ENCODE results near the gene SHISA5.
"Not testable (repeated sequence)": the region's sequence is repeated elsewhere in the genome, so short reads cannot be mapped to it uniquely, and the experiment has no call there.

Gene SHISA5

GRCh38 chr3:48504051-48504946 lies at the start of gene SHISA5:
Gene SHISA5 (minus strand): TSS chr3:48504174. CDS start chr3:48504094, 80 bp downstream.
- DNase-seq (ENCODE audit: low spot score): peak; percentile 72

GRCh38 chr3:48553361-48553760 lies 49.4 kb upstream of the SHISA5 start:
- no peak for DNase-seq (ENCODE audit: low spot score)

DNA sequence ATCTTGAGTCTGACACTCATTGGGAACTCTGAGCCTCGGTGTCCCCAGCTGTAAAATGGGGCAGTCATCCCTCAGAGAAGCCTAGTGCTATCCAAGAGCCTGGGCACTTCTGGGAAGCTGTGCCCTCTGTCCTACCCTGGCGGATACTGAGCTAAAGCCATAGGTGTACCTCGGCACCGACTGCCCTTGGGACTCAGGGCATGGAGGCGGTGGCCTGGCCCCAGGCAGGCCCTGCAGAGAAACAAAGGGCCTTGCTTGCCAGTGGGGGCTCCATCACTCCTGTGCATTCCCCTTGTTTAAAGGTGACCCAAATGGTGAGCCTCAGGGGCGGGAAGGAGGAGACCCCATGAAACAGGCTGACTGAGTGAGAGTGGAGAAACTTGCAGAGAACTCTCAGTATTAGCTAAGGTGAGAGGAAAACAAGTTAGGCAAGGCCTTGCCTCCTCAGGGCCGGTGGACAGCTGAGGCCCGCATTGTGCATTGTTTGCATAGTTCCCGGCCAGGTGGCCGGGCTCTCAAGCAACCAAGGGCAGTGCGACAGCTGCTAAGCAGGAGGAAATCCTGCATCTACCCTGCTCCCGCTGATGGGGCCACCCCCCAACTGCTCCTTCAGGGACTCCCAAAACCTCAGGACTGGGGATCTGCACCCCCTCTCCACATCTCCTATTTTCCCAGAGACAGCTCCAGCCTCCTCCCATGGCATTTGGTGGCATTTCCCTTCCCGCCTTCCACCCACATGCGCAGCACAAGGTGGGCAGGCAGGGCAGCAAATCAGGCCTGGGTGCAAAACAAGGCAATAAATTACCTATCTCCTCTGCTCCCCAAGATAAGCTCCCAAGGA lies 48.4 kb upstream of the SHISA5 start:
- no peak for DNase-seq (ENCODE audit: low spot score)

GRCh38 chr3:48551651-48552050 lies 47.7 kb upstream of the SHISA5 start:
- not testable (repeated sequence) for DNase-seq (ENCODE audit: low spot score)

DNA sequence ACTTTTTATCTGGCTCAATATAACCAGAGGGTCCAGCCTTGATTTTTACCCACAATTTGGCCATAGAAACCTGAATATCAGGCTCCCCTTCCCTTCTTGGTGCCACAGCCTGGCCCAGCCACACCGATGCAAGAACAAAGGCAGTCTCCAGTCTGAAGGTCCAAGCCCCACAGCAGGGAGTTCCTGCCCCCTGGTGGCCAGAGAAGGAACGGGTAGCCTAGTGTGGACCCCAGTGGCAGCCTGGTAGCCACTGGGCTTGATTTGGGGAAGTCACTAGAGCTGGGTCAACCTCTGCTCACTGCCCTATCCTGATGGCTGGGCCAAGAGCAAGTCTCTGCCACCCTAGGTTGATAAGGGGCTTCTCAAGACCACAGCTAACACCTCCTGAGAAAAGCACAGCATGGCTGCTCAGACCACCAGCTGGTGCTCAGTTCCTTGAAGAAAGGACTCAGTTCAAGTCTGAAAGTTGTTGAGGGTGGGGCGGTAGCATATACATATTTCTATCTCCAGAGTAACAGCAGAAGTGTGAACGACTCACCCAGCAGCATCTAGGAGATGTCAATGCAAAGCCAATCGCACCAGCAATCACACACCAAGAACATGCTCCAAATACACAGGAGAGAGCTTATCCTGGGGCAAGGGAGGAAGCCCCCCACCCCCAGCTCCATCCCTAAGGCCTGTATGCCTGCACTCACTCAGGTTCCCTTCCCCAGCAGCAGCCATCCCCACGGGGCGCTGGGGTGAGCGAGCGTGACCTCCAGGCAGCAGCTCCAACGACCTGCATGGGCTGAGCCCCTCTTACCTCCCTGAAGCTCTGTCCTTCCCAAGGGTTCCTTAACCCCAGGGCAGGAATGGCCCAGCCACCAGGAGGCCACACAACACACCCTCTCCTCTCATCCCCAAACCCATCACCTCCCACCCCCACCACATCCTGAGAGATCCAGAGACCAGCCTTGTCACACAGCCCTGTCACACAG lies 45.0 kb upstream of the SHISA5 start:
- peak; percentile 78 for DNase-seq (ENCODE audit: low spot score)

GRCh38 chr3:48548126-48548525 lies 44.2 kb upstream of the SHISA5 start:
- no peak for DNase-seq (ENCODE audit: low spot score)

DNA sequence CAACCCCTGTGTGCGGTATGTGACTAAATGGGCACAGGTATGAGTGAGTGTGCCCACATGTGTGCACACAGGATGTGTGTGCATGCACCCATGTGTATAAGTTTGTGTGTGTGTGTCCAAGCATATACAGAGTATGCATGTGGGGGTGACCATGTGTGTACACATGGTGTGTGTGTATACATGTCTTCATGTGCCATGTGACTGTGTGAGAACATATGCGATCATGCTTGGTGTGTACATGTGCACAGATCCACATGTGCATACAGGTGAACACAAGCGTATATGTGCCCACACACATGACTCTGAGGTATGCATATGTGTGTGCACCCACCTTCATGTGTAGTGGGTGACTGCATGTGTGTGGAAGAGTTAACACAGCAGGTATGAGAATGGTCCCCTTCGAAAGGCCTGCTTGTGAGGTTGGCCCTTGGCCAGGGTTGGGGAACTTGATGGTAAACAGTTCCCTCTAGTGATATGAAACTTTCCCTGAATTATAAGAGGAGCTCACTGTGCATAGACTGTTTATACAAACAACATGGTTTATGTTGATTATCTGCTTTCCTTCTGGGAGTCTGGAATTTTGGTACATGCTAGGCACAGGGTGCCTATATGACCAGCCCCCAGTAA lies 42.3 kb upstream of the SHISA5 start:
- DNase-seq (ENCODE audit: low spot score): no peak

GRCh38 chr3:48544141-48544540 lies 40.2 kb upstream of the SHISA5 start:
- DNase-seq (ENCODE audit: low spot score): no peak

- DNase-seq (ENCODE audit: low spot score): no peak
Measured at GRCh38 chr3:48543271-48543866, 39.4 kb upstream of the SHISA5 start.

GRCh38 chr3:48538451-48538850 lies 34.5 kb upstream of the SHISA5 start:
- DNase-seq (ENCODE audit: low spot score): no peak

GRCh38 chr3:48536785-48537184 lies 32.8 kb upstream of the SHISA5 start:
- no peak for DNase-seq (ENCODE audit: low spot score)

DNA sequence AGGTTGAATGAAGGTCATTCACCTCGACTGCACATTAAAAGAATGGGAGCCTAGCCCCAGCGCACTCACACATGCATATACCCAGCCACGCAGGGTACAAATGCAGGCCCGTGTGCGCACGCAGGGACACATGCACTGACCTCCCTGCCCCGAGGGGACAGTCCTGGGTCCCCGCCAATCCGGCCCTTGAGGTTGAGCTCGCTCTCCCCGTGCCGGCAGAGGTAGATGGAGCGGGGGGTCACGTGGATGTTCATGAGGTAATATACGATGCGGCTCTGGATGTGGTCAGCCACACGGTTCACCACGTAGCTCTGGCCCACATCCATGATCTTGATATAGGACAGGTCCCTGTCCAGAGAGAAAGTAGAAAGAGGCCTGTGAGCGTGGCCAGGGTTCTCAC lies 32.1 kb upstream of the SHISA5 start:
- DNase-seq (ENCODE audit: low spot score): no peak

- no peak for DNase-seq (ENCODE audit: low spot score)
Measured at GRCh38 chr3:48535578-48535977, 31.6 kb upstream of the SHISA5 start.

GRCh38 chr3:48532977-48533337 lies 29.0 kb upstream of the SHISA5 start:
- DNase-seq (ENCODE audit: low spot score): no peak

DNA sequence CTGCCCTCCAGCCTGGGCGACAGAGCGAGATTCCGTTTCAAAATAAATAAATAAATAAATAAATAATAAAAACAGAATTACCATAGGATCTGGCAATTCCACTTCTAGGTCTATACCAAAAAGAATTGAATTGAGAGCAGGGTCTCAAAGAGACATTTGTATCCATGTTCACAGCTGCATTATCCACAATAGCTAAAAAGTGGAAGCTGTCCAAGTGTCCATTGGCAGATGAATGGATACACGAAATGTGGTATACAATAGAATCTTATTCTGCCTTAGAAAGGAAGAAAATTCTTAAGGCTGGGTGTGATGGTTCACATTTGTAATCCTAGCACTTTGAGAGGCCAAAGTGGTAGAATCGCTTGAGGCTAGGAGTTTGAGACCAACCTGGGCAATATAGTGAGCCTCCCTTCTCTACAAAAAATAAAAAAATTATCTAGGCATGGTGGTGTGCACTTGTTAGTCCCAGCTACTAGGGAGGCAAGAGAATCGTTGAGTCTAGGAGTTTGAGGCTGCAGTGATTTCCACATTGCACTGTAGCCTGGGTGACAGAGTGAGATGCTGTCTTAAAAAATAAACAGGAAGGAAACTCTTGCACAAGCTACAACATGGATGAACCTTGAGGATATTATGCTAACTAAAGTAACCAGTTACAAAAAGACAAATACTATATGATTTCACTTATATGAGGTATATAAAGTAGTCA lies 28.4 kb upstream of the SHISA5 start:
- DNase-seq (ENCODE audit: low spot score): no peak

GRCh38 chr3:48530701-48531100 lies 26.7 kb upstream of the SHISA5 start:
- DNase-seq (ENCODE audit: low spot score): not testable (repeated sequence)

DNA sequence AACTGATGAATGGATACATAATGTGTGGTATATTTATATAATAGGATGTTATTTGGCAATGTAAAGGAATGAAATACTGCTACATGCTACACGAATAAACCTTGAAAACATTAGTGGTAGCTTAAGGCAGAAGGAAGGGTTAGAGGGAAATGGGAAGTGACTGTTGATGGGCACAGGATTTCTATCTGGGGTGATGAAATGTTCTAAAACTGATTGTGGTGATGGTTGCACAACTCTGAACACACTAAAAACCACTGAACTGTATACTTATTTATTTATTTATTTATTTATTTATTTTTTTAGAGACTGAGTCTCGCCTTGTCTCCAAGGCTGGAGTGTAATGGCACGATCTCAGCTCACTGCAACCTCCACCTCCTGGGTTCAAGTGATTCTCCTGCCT lies 24.8 kb upstream of the SHISA5 start:
- DNase-seq (ENCODE audit: low spot score): no peak

DNA sequence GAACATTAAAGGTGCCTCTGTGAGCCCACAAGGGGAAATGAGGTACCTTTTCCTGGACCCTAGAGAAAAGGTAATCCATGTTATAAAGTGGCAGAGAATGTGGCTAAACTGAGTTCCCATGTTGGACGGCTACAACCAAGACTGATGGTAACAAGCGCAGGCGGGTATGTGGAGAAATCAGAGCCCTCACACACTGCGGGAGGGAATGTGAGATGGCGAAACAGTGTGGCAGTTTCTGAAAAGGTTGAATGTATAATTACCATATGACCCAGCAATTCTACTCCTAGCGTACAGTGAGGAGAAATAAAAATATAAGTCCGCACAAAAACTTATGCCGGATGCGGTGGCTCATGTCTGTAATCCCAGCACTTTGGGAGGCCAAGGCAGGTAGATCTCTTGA lies 24.1 kb upstream of the SHISA5 start:
- DNase-seq (ENCODE audit: low spot score): no peak

DNA sequence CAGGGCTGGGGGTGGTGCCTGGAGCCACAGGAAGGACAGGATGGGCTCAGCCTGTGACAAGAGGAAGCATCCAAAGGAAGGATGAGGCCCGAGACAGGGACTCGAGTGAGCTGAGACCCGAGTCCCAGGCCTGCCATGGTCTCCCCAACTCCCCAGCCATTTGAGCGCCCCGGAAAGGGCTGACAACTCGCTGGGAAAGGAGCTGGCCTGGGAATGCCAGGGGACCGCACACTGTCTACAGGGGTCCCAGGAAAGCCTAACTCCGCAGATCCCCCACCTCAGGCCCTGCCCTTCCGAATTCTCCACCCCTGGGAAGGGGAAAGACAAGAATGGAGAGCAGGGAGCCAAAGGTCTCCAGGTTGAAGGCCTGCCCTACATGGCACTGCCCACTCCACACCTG lies 21.0 kb upstream of the SHISA5 start:
- DNase-seq (ENCODE audit: low spot score): no peak

- no peak for DNase-seq (ENCODE audit: low spot score)
Measured at GRCh38 chr3:48521635-48522034, 17.7 kb upstream of the SHISA5 start.

Measured in kidney tubule cell (primary cell).